Mesenchymal stem cell (in vitro differentiated cells and primary cell): ENCODE measurements around the gene CATSPERD.

Experiments used
- DNase-seq: peaks from one replicate; pipeline ENCODE4 v3.0.0-alpha.2; 2013
- H2AFZ ChIP-seq: one replicate; pipeline ENCODE4 v1.6.1; 2013; ENCODE audit warnings: low read depth, mild to moderate bottlenecking, control low read depth, inconsistent platforms, low read length, moderate library complexity
- H2AK5ac ChIP-seq: 2 replicates; pipeline ENCODE4 v1.6.1; 2013; ENCODE audit warnings: low read length, moderate library complexity, mild to moderate bottlenecking, inconsistent platforms; ENCODE audit not compliant: severe bottlenecking
- H2BK120ac ChIP-seq: one replicate; pipeline ENCODE4 v1.6.1; 2013; ENCODE audit warnings: low read depth, mild to moderate bottlenecking, inconsistent platforms, low read length, moderate library complexity
- H2BK12ac ChIP-seq, 2 experiments: one replicate each; pipeline ENCODE4 v1.6.1; 2013; ENCODE audit warnings: inconsistent platforms in 2 of 2, low read length in 2 of 2, mild to moderate bottlenecking in 2 of 2, moderate library complexity in 2 of 2, control low read depth in 1 of 2
- H2BK15ac ChIP-seq: one replicate; pipeline ENCODE4 v1.6.1; 2013; ENCODE audit warnings: mild to moderate bottlenecking, low read depth, inconsistent platforms; ENCODE audit not compliant: poor library complexity, severe bottlenecking
- H2BK5ac ChIP-seq: 2 replicates; pipeline ENCODE4 v1.6.1; 2013; ENCODE audit warnings: low read depth, mild to moderate bottlenecking, low read length, control low read depth, inconsistent platforms; ENCODE audit not compliant: poor library complexity, severe bottlenecking
- H3K14ac ChIP-seq, 2 experiments: one replicate each; pipeline ENCODE4 v1.6.1; 2013; ENCODE audit warnings: inconsistent platforms in 2 of 2, low read length in 2 of 2, control low read depth in 1 of 2, mild to moderate bottlenecking in 1 of 2, moderate library complexity in 1 of 2
- H3K18ac ChIP-seq, 2 experiments: one replicate each; pipeline ENCODE4 v1.6.1; 2013; ENCODE audit warnings: inconsistent platforms in 2 of 2, low read length in 2 of 2, control low read depth in 1 of 2, low read depth in 1 of 2, mild to moderate bottlenecking in 1 of 2
- H3K23ac ChIP-seq, 2 experiments: one replicate each; pipeline ENCODE4 v1.6.1; 2013; ENCODE audit warnings: inconsistent platforms in 2 of 2, low read length in 2 of 2, mild to moderate bottlenecking in 2 of 2, moderate library complexity in 2 of 2, control low read depth in 1 of 2
- H3K27ac ChIP-seq: 2 replicates; pipeline ENCODE4 v1.5.1; 2013; ENCODE audit warnings: mild to moderate bottlenecking, moderate library complexity, low read length, control low read depth, inconsistent platforms; ENCODE audit not compliant: poor library complexity, severe bottlenecking
- H3K27me3 ChIP-seq, 2 experiments: 2 replicates each; pipeline versions ENCODE4 v1.6.1 to v1.7.0; 2013; ENCODE audit warnings: low read length in 2 of 2, mild to moderate bottlenecking in 2 of 2, moderate library complexity in 2 of 2, control low read depth in 1 of 2, inconsistent platforms in 1 of 2; ENCODE audit not compliant: control insufficient read depth in 1 of 2, insufficient read depth in 1 of 2
- H3K36me3 ChIP-seq, 2 experiments: 2 replicates each; pipeline versions ENCODE4 v1.6.1 to v1.7.0; 2013; ENCODE audit warnings: low read length in 2 of 2, control low read depth in 1 of 2, inconsistent platforms in 1 of 2, low read depth in 1 of 2, mild to moderate bottlenecking in 1 of 2; ENCODE audit not compliant: insufficient read depth in 2 of 2, control insufficient read depth in 1 of 2
- H3K4ac ChIP-seq, 2 experiments: one replicate each; pipeline ENCODE4 v1.6.1; 2013; ENCODE audit warnings: inconsistent platforms in 2 of 2, low read length in 2 of 2, mild to moderate bottlenecking in 2 of 2, moderate library complexity in 2 of 2, control low read depth in 1 of 2, low read depth in 1 of 2
- H3K4me1 ChIP-seq: 2 replicates; pipeline ENCODE4 v1.6.1; 2013; ENCODE audit warnings: low read depth, low read length, control low read depth; ENCODE audit not compliant: control insufficient read depth, insufficient read depth
- H3K4me2 ChIP-seq: 2 replicates; pipeline ENCODE4 v1.6.1; 2013; ENCODE audit warnings: low read length, mild to moderate bottlenecking, inconsistent platforms; ENCODE audit not compliant: poor library complexity, severe bottlenecking
- H3K4me3 ChIP-seq, 2 experiments: 2 replicates each; pipeline versions ENCODE4 v1.5.1 to v1.7.0; 2013; ENCODE audit warnings: low read length in 2 of 2, mild to moderate bottlenecking in 2 of 2, control low read depth in 1 of 2, low read depth in 1 of 2; ENCODE audit not compliant: insufficient read depth in 1 of 2
- H3K79me1 ChIP-seq: replicated peaks from 2 replicates; pipeline ENCODE4 v1.6.1; 2013; ENCODE audit warnings: mild to moderate bottlenecking, control low read depth, low read length, inconsistent platforms; ENCODE audit not compliant: poor library complexity, severe bottlenecking
- H3K9ac ChIP-seq: 2 replicates; pipeline ENCODE4 v1.7.0; 2013; ENCODE audit warnings: mild to moderate bottlenecking, low read length, moderate library complexity
- H3K9me3 ChIP-seq: 2 replicates; pipeline ENCODE4 v1.7.0; 2013; ENCODE audit warnings: mild to moderate bottlenecking, low read length; ENCODE audit not compliant: control insufficient read depth
- H4K8ac ChIP-seq: one replicate; pipeline ENCODE4 v1.6.1; 2013; ENCODE audit warnings: inconsistent platforms, mild to moderate bottlenecking, low read length, moderate library complexity
- H4K91ac ChIP-seq: one replicate; pipeline ENCODE4 v1.6.1; 2013; ENCODE audit warnings: mild to moderate bottlenecking, low read length, inconsistent platforms
- WGBS: methylation state at CpG from one replicate; pipeline ENCODE4 v1.1.7; 2013; ENCODE audit warnings: mixed read lengths; 5-methylcytosine and 5-hydroxymethylcytosine counted together

CATSPERD gene

DNA sequence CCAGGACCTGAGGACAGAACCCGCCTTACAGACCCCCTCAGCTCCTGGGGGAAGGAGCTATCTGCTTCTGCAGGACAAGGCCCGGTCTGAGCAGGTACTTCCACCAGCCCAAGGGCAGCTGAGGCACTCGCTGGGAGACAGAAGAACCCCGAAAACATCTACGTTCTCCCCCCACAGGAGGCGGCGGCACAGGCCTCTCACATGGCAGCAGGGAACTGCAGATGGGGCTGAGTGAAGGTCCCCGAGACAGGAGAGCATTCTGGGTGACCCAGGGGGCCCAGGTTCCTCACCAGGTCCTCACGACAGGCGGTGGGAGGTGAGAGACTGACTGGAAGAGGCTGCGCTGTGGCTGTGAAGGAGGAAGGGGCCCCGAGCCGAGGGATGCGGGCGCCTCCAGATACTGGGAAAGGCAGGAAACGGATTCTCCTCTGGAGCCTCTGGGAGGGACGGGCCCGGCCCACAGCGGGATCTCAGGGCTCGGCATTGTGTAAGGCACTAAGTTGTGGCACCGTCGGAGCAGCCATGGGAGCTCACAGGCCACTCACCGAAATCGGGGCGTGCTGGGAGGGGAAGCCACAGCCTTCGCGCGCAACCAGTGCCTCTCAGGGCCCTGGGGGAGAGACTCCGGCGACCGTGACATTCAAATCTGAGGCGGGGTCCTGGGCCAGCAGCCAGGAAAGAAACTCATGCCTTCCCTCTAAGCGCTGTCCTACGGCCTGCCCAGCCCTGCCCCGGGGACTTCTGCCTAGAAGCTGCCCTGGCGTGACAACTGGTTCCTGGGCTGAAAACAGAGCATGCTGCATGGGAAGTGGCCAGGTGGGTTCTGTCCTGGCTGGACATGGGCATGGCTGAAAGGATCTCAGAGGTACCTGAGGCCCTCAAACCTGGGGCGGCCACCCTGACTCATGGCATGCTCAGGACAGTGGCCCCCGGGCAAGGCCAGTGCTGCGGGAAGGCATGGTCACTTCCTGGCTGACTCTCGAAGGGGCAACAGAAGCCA, 16.3 kb upstream of the CATSPERD start:
- Histone ChIP-seq H2BK12ac (no peak overlapping the region), H3K18ac (no peak overlapping the region), H3K9ac (no peak overlapping the region), H3K14ac (no peak overlapping the region), H2BK120ac (no peak overlapping the region), H3K9me3 (no peaks in the 10 kb centered on the region), H3K4me3 (no peak overlapping the region), H3K23ac (no peak overlapping the region), H3K4ac (no peak overlapping the region), H4K91ac (no peak overlapping the region), H2BK5ac (no peak overlapping the region), H3K27ac (no peak overlapping the region), H3K36me3 (peaks cover 62 to 79% of the 10 kb centered on the region in 2 experiments), H2AK5ac (no peak overlapping the region), H3K4me1 (no peaks in the 10 kb centered on the region), H2BK15ac (no peak overlapping the region), H3K4me2 (no peak overlapping the region), H3K27me3 (no peaks in the 10 kb centered on the region), H3K79me1 (peaks cover 22% of the 10 kb centered on the region), H2AFZ (no peak overlapping the region), H4K8ac (no peak overlapping the region)
- WGBS: 97% methylated on average over 40 of the region's 40 CpGs
- DNase-seq: no peak

DNA sequence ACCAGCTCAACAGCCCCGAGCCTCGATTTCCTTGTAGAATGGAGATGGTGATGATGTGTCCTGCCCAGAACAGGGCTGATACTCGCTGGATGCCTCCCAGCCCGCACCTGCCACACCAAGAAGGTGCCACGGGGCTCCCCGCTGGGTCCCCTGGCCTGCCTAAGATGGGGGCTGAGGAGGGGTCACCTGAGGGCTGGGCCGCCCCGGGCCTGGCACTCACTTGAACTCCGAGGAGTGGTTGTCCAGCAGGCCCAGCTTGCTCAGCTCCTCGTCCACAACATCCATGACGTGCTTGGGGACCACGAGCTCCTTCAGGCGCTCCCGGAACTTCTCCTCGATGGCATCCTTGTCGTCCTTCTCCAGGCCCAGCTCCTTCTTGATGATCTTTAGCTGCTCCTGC, 14.9 kb upstream of the CATSPERD start:
- Histone ChIP-seq H3K4ac (no peak overlapping the region), H3K27me3 (no peaks in the 10 kb centered on the region), H3K9ac (no peak overlapping the region), H3K79me1 (peaks cover 24% of the 10 kb centered on the region), H3K18ac (no peak overlapping the region), H3K9me3 (no peaks in the 10 kb centered on the region), H3K36me3 (peaks cover 62 to 76% of the 10 kb centered on the region in 2 experiments), H3K4me1 (no peaks in the 10 kb centered on the region), H2BK12ac (no peak overlapping the region), H3K4me3 (no peak overlapping the region), H2BK15ac (no peak overlapping the region), H2AFZ (no peak overlapping the region), H3K27ac (no peak overlapping the region), H2BK5ac (no peak overlapping the region), H2BK120ac (no peak overlapping the region), H4K8ac (no peak overlapping the region), H3K23ac (no peak overlapping the region), H4K91ac (no peak overlapping the region), H3K4me2 (no peak overlapping the region), H3K14ac (no peak overlapping the region), H2AK5ac (no peak overlapping the region)
- DNase-seq: no peak
- 93% methylated on average over 16 of the region's 16 CpGs for WGBS

DNA sequence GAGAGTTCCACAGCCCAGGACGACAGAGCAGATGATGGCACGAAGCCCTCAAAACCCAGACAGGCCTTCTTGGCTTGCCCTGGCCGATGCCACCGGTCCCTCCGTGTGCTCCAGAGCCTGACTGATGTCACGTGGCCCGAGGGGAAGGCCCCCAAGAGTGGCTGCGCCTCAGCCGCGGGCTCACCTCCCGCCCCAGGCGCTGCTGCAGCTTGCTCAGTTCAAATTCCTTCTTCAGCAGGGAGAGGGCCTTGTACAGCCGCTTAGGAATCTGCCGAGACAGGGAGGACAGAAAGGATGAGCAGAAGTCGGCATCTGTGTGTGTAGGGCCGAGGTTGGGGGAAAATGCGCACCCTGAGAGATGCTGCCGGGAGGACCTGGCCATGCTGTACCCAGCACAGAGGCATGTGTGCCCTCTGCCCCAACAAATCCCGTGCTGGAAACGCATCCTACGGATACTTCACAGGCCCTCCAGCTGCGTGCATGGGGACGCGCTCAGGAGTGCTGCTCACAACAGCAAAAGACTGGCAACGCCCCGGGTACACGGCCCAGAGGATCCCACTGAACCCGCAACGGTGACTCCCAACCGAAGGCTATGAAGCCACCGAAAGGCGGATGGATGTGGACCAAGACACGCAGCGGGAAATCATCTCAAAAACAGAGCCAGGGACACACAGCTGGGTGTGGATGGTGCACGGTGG, 13.4 kb upstream of the CATSPERD start:
- no peak overlapping the region for H2BK5ac ChIP-seq
- H3K23ac ChIP-seq: no peak overlapping the region
- H2AFZ ChIP-seq: no peak overlapping the region
- no peak overlapping the region for H2AK5ac ChIP-seq
- no peak overlapping the region for H3K27ac ChIP-seq
- H3K79me1 ChIP-seq: peaks cover 35% of the 10 kb centered on the region
- H3K36me3 ChIP-seq: peaks cover 71 to 82% of the 10 kb centered on the region in 2 experiments
- H3K9ac ChIP-seq: no peak overlapping the region
- 98% methylated on average over 35 of the region's 35 CpGs for WGBS
- no peak overlapping the region for H3K4ac ChIP-seq
- no peak overlapping the region for H4K91ac ChIP-seq
- no peak overlapping the region for H3K4me2 ChIP-seq
- DNase-seq: no peak
- no peak overlapping the region for H3K18ac ChIP-seq
- H3K14ac ChIP-seq: no peak overlapping the region
- H3K9me3 ChIP-seq: no peaks in the 10 kb centered on the region
- H2BK12ac ChIP-seq: no peak overlapping the region
- H2BK15ac ChIP-seq: no peak overlapping the region
- no peak overlapping the region for H4K8ac ChIP-seq
- no peaks in the 10 kb centered on the region for H3K27me3 ChIP-seq
- no peak overlapping the region for H3K4me3 ChIP-seq
- no peaks in the 10 kb centered on the region for H3K4me1 ChIP-seq
- no peak overlapping the region for H2BK120ac ChIP-seq
